HepG2 (cell line): ENCODE data around the gene RNASE2. TPM values are rescaled to one million over a fixed set of nuclear protein-coding genes. Genes with fewer than 3 reads are reported as not detected.
A peak's percentile ranks its signal among the peaks of the same experiment; 100 is the strongest.
"Not testable (repeated sequence)": the region's sequence is repeated elsewhere in the genome, so short reads cannot be mapped to it uniquely, and the experiment has no call there.

Experiments
- ATAC-seq: fragments of 200-7000 bp; cut with Tn5 transposase; 3 replicates; pipeline ENCODE4 v1.9.1; 2020; ENCODE audit warnings: mild to moderate bottlenecking, moderate library complexity
- BruUV-seq: library from RNA; stranded (reverse); fragments of 400-500 nt; replicated peaks from 2 replicates; lab custom pipeline; 2021; lab: Mats Ljungman, UMichigan
- CTCF ChIA-PET: fragments of 300-600 bp; formaldehyde crosslinking; extraction: SDS; loops from one replicate; lab custom pipeline; 2021; ENCODE audit warnings: low total read pairs, inconsistent platforms, low intra/inter-chr PET ratio; lab: Yijun Ruan, JAX
- POLR2A ChIA-PET: fragments of 350-600 bp; sonication (Branson Sonifier 250); formaldehyde crosslinking; loops from one replicate; lab custom pipeline; 2020; ENCODE audit warnings: antibody characterized with exemption, inconsistent platforms; lab: Yijun Ruan, JAX
- DNase-seq: peaks from one replicate; pipeline ENCODE4 v3.0.0-alpha.2; 2015; ENCODE audit warnings: low spot score
- FAIRE-seq: peaks from 3 replicates; lab custom pipeline; 2011; peaks lifted over from hg19 to GRCh38; lab: Jason Lieb, UNC
- H2AFZ ChIP-seq: one replicate; pipeline ENCODE4 v1.6.1; 2011; ENCODE audit warnings: low read length, inconsistent platforms
- H3K27ac ChIP-seq: fragments of 300-600 bp; 3 replicates; pipeline ENCODE4 v1.8.0; 2011; ENCODE audit warnings: mixed run types, mild to moderate bottlenecking, mixed read lengths, low read length, inconsistent platforms; ENCODE audit not compliant: insufficient read depth; ENCODE audit errors: extremely low read length
- H3K27me3 ChIP-seq, 2 experiments: fragments of 200-600 bp in 1 of 2; 2 replicates in 1 of 2; 3 replicates in 1 of 2; pipeline versions ENCODE4 v1.6.0 to v1.8.0; 2011; ENCODE audit warnings: low read length in 2 of 2, mild to moderate bottlenecking in 2 of 2, moderate library complexity in 2 of 2, inconsistent platforms in 1 of 2; ENCODE audit not compliant: insufficient read depth in 2 of 2, control insufficient read depth in 1 of 2
- H3K36me3 ChIP-seq, 2 experiments: fragments of 200-600 bp in 1 of 2; replicated peaks in 1 of 2; 2 replicates in 1 of 2; 3 replicates in 1 of 2; pipeline versions ENCODE4 v1.5.1 to v1.8.0; 2011; ENCODE audit warnings: low read length in 2 of 2, inconsistent platforms in 1 of 2; ENCODE audit not compliant: insufficient read depth in 2 of 2, control insufficient read depth in 1 of 2
- H3K4me1 ChIP-seq: 2 replicates; pipeline ENCODE4 v1.5.1; 2012; ENCODE audit warnings: low read length, inconsistent platforms; ENCODE audit not compliant: insufficient read depth
- H3K4me2 ChIP-seq: 2 replicates; pipeline ENCODE4 v1.6.0; 2011; ENCODE audit warnings: low read depth, low read length, inconsistent platforms
- H3K4me3 ChIP-seq, 3 experiments: fragments of 200-600 bp in 1 of 3; sonication (generic), shearing (Covaris generic) in 1 of 3; replicated peaks in 1 of 3; 2 replicates each; pipeline ENCODE4 v1.5.1; 2011 to 2016; ENCODE audit warnings: low read length in 3 of 3, inconsistent platforms in 2 of 3, low read depth in 2 of 3, mild to moderate bottlenecking in 2 of 3, control low read depth in 1 of 3, mixed read lengths in 1 of 3; ENCODE audit not compliant: insufficient read depth in 1 of 3
- H3K79me2 ChIP-seq: one replicate; pipeline ENCODE4 v1.6.1; 2011; ENCODE audit warnings: low read length, inconsistent platforms; ENCODE audit not compliant: insufficient read depth
- H3K9ac ChIP-seq: 2 replicates; pipeline ENCODE4 v1.6.0; 2011; ENCODE audit warnings: mild to moderate bottlenecking, low read depth, low read length, inconsistent platforms; ENCODE audit not compliant: insufficient read depth
- H3K9me3 ChIP-seq: 2 replicates; pipeline ENCODE4 v1.5.1; 2012; ENCODE audit warnings: mild to moderate bottlenecking, low read length
- H4K20me1 ChIP-seq: 2 replicates; pipeline ENCODE4 v1.6.0; 2011; ENCODE audit warnings: inconsistent platforms, mild to moderate bottlenecking, low read length, moderate library complexity; ENCODE audit not compliant: insufficient read depth
- ARID5B ChIP-seq: IDR thresholded peaks from 2 replicates; pipeline ENCODE4 v1.4.0; 2020; ENCODE audit warnings: mild to moderate bottlenecking, missing genetic modification reagents
- CTCF ChIP-seq: sonication (generic); formaldehyde crosslinking; IDR thresholded peaks from 2 replicates; pipeline ENCODE4 v1.5.0; 2020; ENCODE audit warnings: mild to moderate bottlenecking, missing genetic modification reagents, moderate library complexity
- GABPB1 ChIP-seq: IDR thresholded peaks from 2 replicates; pipeline ENCODE4 v1.6.1; 2016; ENCODE audit warnings: mild to moderate bottlenecking, missing genetic modification reagents, moderate library complexity, missing compliant biosample characterization
- SP5 ChIP-seq: IDR thresholded peaks from 2 replicates; pipeline ENCODE4 v1.6.1; 2016; ENCODE audit warnings: low read depth, borderline replicate concordance
- UBTF ChIP-seq: sonication (generic); formaldehyde crosslinking; IDR thresholded peaks from 2 replicates; pipeline ENCODE4 v1.4.0; 2020; ENCODE audit warnings: mild to moderate bottlenecking, missing genetic modification reagents
- ZMYM4 ChIP-seq: sonication (generic); formaldehyde crosslinking; IDR thresholded peaks from 2 replicates; pipeline ENCODE4 v1.8.1; 2023; ENCODE audit warnings: mild to moderate bottlenecking, missing genetic modification reagents
- WGBS: methylation state at CpG from one replicate; pipeline ENCODE4 v1.1.6; 2017; ENCODE audit warnings: low lambda C conversion rate; 5-methylcytosine and 5-hydroxymethylcytosine counted together
- in situ Hi-C: cut with HindIII; loops from 2 replicates; pipeline ENCODE4 v1.10.0; 2017; ENCODE audit warnings: low pct_unique_long_range_greater_than_20kb; ENCODE audit not compliant: extremely low pct_ligation_motif_present
- intact Hi-C: fragments of 100-400 bp; cut with micrococcal nuclease; formaldehyde crosslinking; loops from one replicate; pipeline ENCODE4 v1.10.0; 2022; ENCODE audit not compliant: unreplicated experiment
- polyA plus RNA-seq, 8 experiments: library from polyadenylated mRNA; depleted of rRNA in 3 of 8; stranded (reverse) in 7 of 8; unstranded in 1 of 8; fragments of >200 nt; fragmentation: Illumina TruSeq in 4 of 8; extraction: Trizol in 4 of 8; gene quantifications; 2 replicates each; pipeline versions ENCODE4 v1.2.1 to v1.2.3, GENCODE V29; 2011 to 2016; ENCODE audit warnings: low read depth in 4 of 8, missing spikeins in 1 of 8, mixed read lengths in 1 of 8; ENCODE audit not compliant: insufficient read depth in 1 of 8
- total RNA-seq, 5 experiments: library from RNA; depleted of rRNA; stranded (reverse); fragments of >200 nt; fragmentation: Illumina TruSeq; extraction: Trizol; gene quantifications; 2 replicates each; pipeline ENCODE4 v1.2.3, GENCODE V29; 2016; ENCODE audit warnings: low read depth in 1 of 5

RNASE2 gene
- total and polyA plus RNA-seq, 2 of the 13 experiments (the other 11 are each of a cell fraction or from before 2014, with no cell fraction given), result 0.69 TPM; not detected in 1

- no peaks in the 10 kb centered on the region for H3K4me1 ChIP-seq
These were observed 48.1 kb upstream of the RNASE2 start for GRCh38 chr14:20907214-20907613.

GRCh38 chr14:20910822-20911221, 44.5 kb upstream of the RNASE2 start:
- H3K36me3 ChIP-seq, in situ Hi-C loops, DNase-seq, H2AFZ ChIP-seq, intact Hi-C loops, ATAC-seq, H4K20me1 ChIP-seq, H3K27ac ChIP-seq, FAIRE-seq, H3K27me3 ChIP-seq, H3K4me1 ChIP-seq, H3K9ac ChIP-seq, H3K79me2 ChIP-seq, BruUV-seq, CTCF ChIA-PET, H3K9me3 ChIP-seq: not testable (repeated sequence)
- peak overlapping the region in 2 of 3 experiments; percentile 40 to 58; a peak in 3 of 6 replicates for H3K4me3 ChIP-seq
- 0% methylated on average over 1 of the region's 14 CpGs for WGBS
- POLR2A ChIA-PET, result interaction anchor here (0.6 kb wide), 1 partner anchor 278 kb away, joined by 3 read pairs; no protein-coding TSS in a partner anchor
- peak overlapping the region; percentile 81 for H3K4me2 ChIP-seq
- TF ChIP-seq GABPB1 (CRISPR knock-in tag) (0 out of 2 replicates have a peak, but pooled peaks have one; percentile 40), SP5 (CRISPR knock-in tag) (peak; percentile 41; the same call in 1 of the 2 replicates), CTCF (CRISPR knock-in tag) (0 out of 2 replicates have a peak, but pooled peaks have one; percentile 4), ARID5B (CRISPR knock-in tag) (peak; percentile 42; the same call in 1 of the 2 replicates), ZMYM4 (CRISPR knock-in tag) (peak; percentile 29; the same call in 1 of the 2 replicates)

More at GRCh38 chr14:20907214-20907613, 48.1 kb upstream of the RNASE2 start:
- intact Hi-C loops, result no loop called here
- H3K9ac ChIP-seq, result no peak overlapping the region
- FAIRE-seq, result no peak
- BruUV-seq, result no TSS peak
- no peaks in the 10 kb centered on the region for H3K9me3 ChIP-seq
- H3K4me2 ChIP-seq, result no peak overlapping the region
- in situ Hi-C loops, result no loop called here
- ChIA-PET POLR2A (no interaction called here), CTCF (no interaction called here)
- no peak for DNase-seq
- WGBS, result 0% methylated on average over 1 of the region's 1 CpG
- H4K20me1 ChIP-seq, result no peaks in the 10 kb centered on the region
- H3K4me3 ChIP-seq, result no peak overlapping the region
- no peaks in the 10 kb centered on the region for H3K79me2 ChIP-seq
- H3K27me3 ChIP-seq, result no peaks in the 10 kb centered on the region
- no peak overlapping the region for H3K27ac ChIP-seq
- no peak for ATAC-seq
- TF ChIP-seq UBTF (CRISPR knock-in tag), result no peak
- no peak overlapping the region for H2AFZ ChIP-seq
- H3K36me3 ChIP-seq, result no peaks in the 10 kb centered on the region
